Gastroesophageal sphincter (tissue), 3 donors: ENCODE results near the gene VSTM2B.

ENCODE experiments used
- POLR2A ChIP-seq, 2 donors: fragments of 450-650 bp; IDR thresholded peaks; one replicate each; pipeline ENCODE4 v1.6.1; 2017; ENCODE audit warnings: antibody characterized with exemption in 2 of 2, mild to moderate bottlenecking in 2 of 2, moderate library complexity in 1 of 2
- TF ChIP-seq, protein P1 (sequence below), 4 experiments: fragments of 200-600 bp in 2 of 4; fragments of 450-650 bp in 2 of 4; sonication (generic) in 1 of 4; IDR thresholded peaks; one replicate each; pipeline ENCODE4 v1.5.1; 2017 to 2019; ENCODE audit warnings: antibody characterized with exemption in 4 of 4, mild to moderate bottlenecking in 2 of 4, moderate library complexity in 2 of 4

DNA sequence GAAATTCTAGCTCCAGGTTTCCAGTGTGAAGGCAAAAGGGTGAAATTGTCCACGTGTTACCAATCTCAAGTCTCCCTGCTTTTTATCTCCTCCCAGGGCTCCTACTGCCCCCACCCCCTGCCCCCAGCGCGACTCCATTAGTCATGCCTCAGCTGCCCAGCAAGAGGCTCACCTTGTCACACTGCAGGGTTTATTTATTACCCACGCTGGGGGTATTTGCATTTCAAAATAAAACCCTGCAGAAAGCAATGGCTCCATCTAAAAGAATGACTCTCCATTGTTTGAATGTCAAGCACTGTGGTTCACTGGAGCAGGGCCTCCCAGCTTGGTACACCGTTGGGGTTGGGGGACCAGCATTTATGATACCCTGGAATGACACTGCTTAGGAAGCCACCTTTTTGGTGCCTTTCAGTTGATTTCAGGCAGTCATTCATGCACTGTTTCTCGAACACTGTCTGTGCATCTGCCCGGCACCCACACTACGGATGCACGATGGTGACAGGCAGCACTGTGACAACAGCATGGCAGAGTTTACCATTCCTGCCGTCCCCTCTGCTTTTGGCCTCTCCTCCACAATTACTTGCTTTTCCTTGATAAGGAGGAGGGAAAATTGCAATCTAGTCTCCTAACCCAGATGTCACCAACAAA lies 70.4 kb downstream of the VSTM2B start:
- TF ChIP-seq, protein P1, sequence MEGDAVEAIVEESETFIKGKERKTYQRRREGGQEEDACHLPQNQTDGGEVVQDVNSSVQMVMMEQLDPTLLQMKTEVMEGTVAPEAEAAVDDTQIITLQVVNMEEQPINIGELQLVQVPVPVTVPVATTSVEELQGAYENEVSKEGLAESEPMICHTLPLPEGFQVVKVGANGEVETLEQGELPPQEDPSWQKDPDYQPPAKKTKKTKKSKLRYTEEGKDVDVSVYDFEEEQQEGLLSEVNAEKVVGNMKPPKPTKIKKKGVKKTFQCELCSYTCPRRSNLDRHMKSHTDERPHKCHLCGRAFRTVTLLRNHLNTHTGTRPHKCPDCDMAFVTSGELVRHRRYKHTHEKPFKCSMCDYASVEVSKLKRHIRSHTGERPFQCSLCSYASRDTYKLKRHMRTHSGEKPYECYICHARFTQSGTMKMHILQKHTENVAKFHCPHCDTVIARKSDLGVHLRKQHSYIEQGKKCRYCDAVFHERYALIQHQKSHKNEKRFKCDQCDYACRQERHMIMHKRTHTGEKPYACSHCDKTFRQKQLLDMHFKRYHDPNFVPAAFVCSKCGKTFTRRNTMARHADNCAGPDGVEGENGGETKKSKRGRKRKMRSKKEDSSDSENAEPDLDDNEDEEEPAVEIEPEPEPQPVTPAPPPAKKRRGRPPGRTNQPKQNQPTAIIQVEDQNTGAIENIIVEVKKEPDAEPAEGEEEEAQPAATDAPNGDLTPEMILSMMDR (IDR thresholded peaks at IDR 0.05): no peak
- no peak for TF ChIP-seq POLR2A (IDR thresholded peaks at IDR 0.05)
